B cell (primary cell): ENCODE results near the gene TMEM30A. TPM values are rescaled to one million over a fixed set of nuclear protein-coding genes. Genes with fewer than 3 reads are reported as not detected.

Experiments
- ATAC-seq: fragments of 200-7000 bp; cut with Tn5 transposase; one replicate; pipeline ENCODE4 v1.10.0; 2021; ENCODE audit warnings: low read depth, mild to moderate bottlenecking, moderate number of reproducible peaks, moderate library complexity
- CTCF ChIA-PET: fragments of 350-600 bp; sonication (Branson Sonifier 250); formaldehyde crosslinking; loops from one replicate; lab custom pipeline; 2021; ENCODE audit warnings: antibody characterized with exemption, inconsistent platforms; lab: Charles Lee
- POLR2A ChIA-PET: fragments of 350-600 bp; sonication (Branson Sonifier 250); formaldehyde crosslinking; loops from one replicate; lab custom pipeline; 2021; ENCODE audit warnings: antibody characterized with exemption; lab: Charles Lee
- DNase-seq: peaks from one replicate; pipeline ENCODE4 v3.0.0; 2013
- H2AFZ ChIP-seq: 2 replicates; pipeline ENCODE4 v1.6.1; 2012; ENCODE audit warnings: mild to moderate bottlenecking, low read depth, low read length; ENCODE audit not compliant: insufficient read depth, poor library complexity, severe bottlenecking
- H3K27ac ChIP-seq, 2 donors: 1 replicate in 1 of 2; 2 replicates in 1 of 2; pipeline ENCODE4 v1.5.1; 2012 to 2013; ENCODE audit warnings: low read length in 2 of 2, mild to moderate bottlenecking in 2 of 2, moderate library complexity in 1 of 2
- H3K27me3 ChIP-seq, 4 experiments: fragments of 200-600 bp in 1 of 4; sonication (generic) in 1 of 4; replicated peaks in 1 of 4; 1 replicate in 2 of 4; 2 replicates in 2 of 4; pipeline versions ENCODE4 v1.6.1 to v1.7.0; 2013 to 2016; ENCODE audit warnings: low read length in 3 of 4, mild to moderate bottlenecking in 2 of 4, mixed read lengths in 1 of 4, moderate library complexity in 1 of 4; ENCODE audit not compliant: insufficient read depth in 4 of 4, control insufficient read depth in 3 of 4; ENCODE audit errors: control extremely low read depth in 1 of 4
- H3K36me3 ChIP-seq, 2 experiments: replicated peaks in 1 of 2; 1 replicate in 1 of 2; 2 replicates in 1 of 2; pipeline versions ENCODE4 v1.6.1 to v1.7.1; 2013; ENCODE audit warnings: low read length in 1 of 2; ENCODE audit not compliant: insufficient read depth in 2 of 2, control insufficient read depth in 1 of 2; ENCODE audit errors: control extremely low read depth in 1 of 2, extremely low read depth in 1 of 2
- H3K4me1 ChIP-seq, 2 donors: fragments of 200-600 bp in 1 of 2; sonication (generic) in 1 of 2; 1 replicate in 1 of 2; 2 replicates in 1 of 2; pipeline versions ENCODE4 v1.5.1 to v1.6.1; 2013 to 2017; ENCODE audit warnings: low read length in 2 of 2; ENCODE audit not compliant: control insufficient read depth in 2 of 2, insufficient read depth in 2 of 2
- H3K4me2 ChIP-seq: replicated peaks from 2 replicates; pipeline ENCODE3; 2012; ENCODE audit warnings: mild to moderate bottlenecking, low read depth, low read length; ENCODE audit not compliant: poor library complexity, severe bottlenecking
- H3K4me3 ChIP-seq, 5 experiments: fragments of 200-600 bp in 1 of 5; sonication (generic) in 1 of 5; 1 replicate in 3 of 5; 2 replicates in 2 of 5; pipeline versions ENCODE4 v1.5.1 to v1.7.0; 2011 to 2016; ENCODE audit warnings: low read length in 4 of 5, mild to moderate bottlenecking in 4 of 5, low read depth in 2 of 5, control low read depth in 1 of 5, moderate library complexity in 1 of 5; ENCODE audit not compliant: insufficient read depth in 1 of 5; ENCODE audit errors: control extremely low read depth in 1 of 5, extremely low read depth in 1 of 5
- H3K79me2 ChIP-seq: fragments of 200-600 bp; sonication (generic); one replicate; pipeline ENCODE4 v1.6.0; 2016; ENCODE audit warnings: low read length; ENCODE audit not compliant: control insufficient read depth, insufficient read depth
- H3K9ac ChIP-seq: fragments of 200-600 bp; sonication (generic); 2 replicates; pipeline ENCODE4 v1.6.1; 2017; ENCODE audit warnings: mild to moderate bottlenecking, low read length, moderate library complexity
- H3K9me3 ChIP-seq, 3 donors: one replicate each; pipeline versions ENCODE4 v1.6.1 to v1.7.1; 2013; ENCODE audit warnings: low read length in 2 of 3; ENCODE audit not compliant: control insufficient read depth in 2 of 3, insufficient read depth in 1 of 3; ENCODE audit errors: control extremely low read depth in 1 of 3
- H4K20me1 ChIP-seq: 2 replicates; pipeline ENCODE4 v1.6.0; 2012; ENCODE audit warnings: mild to moderate bottlenecking, low read length; ENCODE audit not compliant: insufficient read depth, control insufficient read depth, poor library complexity, severe bottlenecking
- H3K27ac Mint-ChIP-seq: one replicate; pipeline ENCODE4 v1.8.0; 2021; ENCODE audit warnings: mixed read lengths
- H3K27me3 Mint-ChIP-seq: one replicate; pipeline ENCODE4 v1.8.0; 2021; ENCODE audit warnings: mixed read lengths
- H3K4me1 Mint-ChIP-seq: one replicate; pipeline ENCODE4 v1.8.0; 2021; ENCODE audit warnings: mixed read lengths
- H3K4me3 Mint-ChIP-seq: one replicate; pipeline ENCODE4 v1.8.0; 2021; ENCODE audit warnings: mixed read lengths
- H3K9me3 Mint-ChIP-seq: one replicate; pipeline ENCODE4 v1.8.0; 2022; ENCODE audit warnings: mixed read lengths; ENCODE audit not compliant: insufficient read depth
- EZH2 ChIP-seq: IDR thresholded peaks from 2 replicates; pipeline ENCODE4 v1.6.1; 2012; ENCODE audit warnings: borderline replicate concordance, low read depth, mild to moderate bottlenecking, moderate library complexity, low read length; ENCODE audit not compliant: insufficient read depth, poor library complexity, severe bottlenecking
- WGBS: methylation state at CpG from one replicate; pipeline ENCODE4 v1.1.5; 2013; ENCODE audit warnings: missing lambda C conversion rate; ENCODE audit not compliant: insufficient coverage; 5-methylcytosine and 5-hydroxymethylcytosine counted together
- intact Hi-C: fragments of 100-400 bp; cut with micrococcal nuclease; formaldehyde crosslinking; loops from one replicate; pipeline ENCODE4 v1.10.0; 2022
- polyA plus RNA-seq: library from polyadenylated mRNA; depleted of rRNA; stranded (reverse); fragments of >200 nt; gene quantifications from 2 replicates; pipeline ENCODE4 v1.2.3, GENCODE V29; 2012
- total RNA-seq, 2 donors: library from RNA; stranded (reverse); fragments of 120-200 nt in 1 of 2; gene quantifications; 1 replicate in 1 of 2; 2 replicates in 1 of 2; pipeline versions ENCODE4 v1.2.3 to v1.2.4, GENCODE V29; 2013 to 2022
- TF ChIP-seq, protein P1 (sequence below): fragments of 200-600 bp; IDR thresholded peaks from one replicate; pipeline ENCODE4 v1.8.0; 2022; ENCODE audit warnings: antibody characterized with exemption, mild to moderate bottlenecking

Gene TMEM30A
- total and polyA plus RNA-seq, 2 donors (not counting 1 experiment from before 2014, with no cell fraction given): 4.7 to 53.9 TPM

DNA sequence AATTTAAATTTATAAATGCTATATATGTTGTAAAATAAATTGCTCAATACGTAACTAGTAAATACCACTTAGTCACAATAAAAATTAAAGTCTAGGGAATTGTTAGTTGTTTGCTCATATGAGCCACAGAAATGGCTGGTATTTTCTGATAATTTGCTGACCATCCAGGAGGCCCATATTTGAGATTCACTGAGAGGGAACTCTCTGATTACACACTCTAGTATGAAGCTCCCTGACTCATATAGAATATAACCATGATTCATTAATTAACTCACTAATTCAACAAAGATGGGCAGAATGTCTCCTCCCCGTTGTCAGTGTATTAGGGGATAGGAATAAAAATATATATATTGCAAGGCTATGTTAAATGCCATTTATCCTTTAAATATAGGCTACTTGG, 46.6 kb upstream of the TMEM30A start:
- no peak overlapping the region for H2AFZ ChIP-seq
- peaks cover 0 to 3% (median 1%) of the 10 kb centered on the region in 4 experiments for H3K27me3 ChIP-seq
- H3K4me1 Mint-ChIP-seq: no peaks in the 10 kb centered on the region
- no peaks in the 10 kb centered on the region for H3K36me3 ChIP-seq
- H3K9me3 ChIP-seq: no peaks in the 10 kb centered on the region
- H3K27ac Mint-ChIP-seq: no peak overlapping the region
- H3K27me3 Mint-ChIP-seq: peaks cover 29% of the 10 kb centered on the region
- H3K4me3 ChIP-seq: no peak overlapping the region
- TF ChIP-seq, protein P1, sequence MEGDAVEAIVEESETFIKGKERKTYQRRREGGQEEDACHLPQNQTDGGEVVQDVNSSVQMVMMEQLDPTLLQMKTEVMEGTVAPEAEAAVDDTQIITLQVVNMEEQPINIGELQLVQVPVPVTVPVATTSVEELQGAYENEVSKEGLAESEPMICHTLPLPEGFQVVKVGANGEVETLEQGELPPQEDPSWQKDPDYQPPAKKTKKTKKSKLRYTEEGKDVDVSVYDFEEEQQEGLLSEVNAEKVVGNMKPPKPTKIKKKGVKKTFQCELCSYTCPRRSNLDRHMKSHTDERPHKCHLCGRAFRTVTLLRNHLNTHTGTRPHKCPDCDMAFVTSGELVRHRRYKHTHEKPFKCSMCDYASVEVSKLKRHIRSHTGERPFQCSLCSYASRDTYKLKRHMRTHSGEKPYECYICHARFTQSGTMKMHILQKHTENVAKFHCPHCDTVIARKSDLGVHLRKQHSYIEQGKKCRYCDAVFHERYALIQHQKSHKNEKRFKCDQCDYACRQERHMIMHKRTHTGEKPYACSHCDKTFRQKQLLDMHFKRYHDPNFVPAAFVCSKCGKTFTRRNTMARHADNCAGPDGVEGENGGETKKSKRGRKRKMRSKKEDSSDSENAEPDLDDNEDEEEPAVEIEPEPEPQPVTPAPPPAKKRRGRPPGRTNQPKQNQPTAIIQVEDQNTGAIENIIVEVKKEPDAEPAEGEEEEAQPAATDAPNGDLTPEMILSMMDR: no peak
- no peak for TF ChIP-seq EZH2
- no peak overlapping the region for H3K4me3 Mint-ChIP-seq
- no peaks in the 10 kb centered on the region for H4K20me1 ChIP-seq
- H3K9me3 Mint-ChIP-seq: no peaks in the 10 kb centered on the region
- DNase-seq (no peak), ATAC-seq (no peak)
- no peaks in the 10 kb centered on the region for H3K4me1 ChIP-seq
- CTCF ChIA-PET: no interaction called here
- no peak overlapping the region for H3K9ac ChIP-seq
- no CpG with 5 or more reads among the region's 2 CpGs for WGBS
- H3K79me2 ChIP-seq: no peaks in the 10 kb centered on the region
- H3K4me2 ChIP-seq: no peak overlapping the region
- POLR2A ChIA-PET: no interaction called here
- intact Hi-C loops: no loop called here
- H3K27ac ChIP-seq: no peak overlapping the region

DNA sequence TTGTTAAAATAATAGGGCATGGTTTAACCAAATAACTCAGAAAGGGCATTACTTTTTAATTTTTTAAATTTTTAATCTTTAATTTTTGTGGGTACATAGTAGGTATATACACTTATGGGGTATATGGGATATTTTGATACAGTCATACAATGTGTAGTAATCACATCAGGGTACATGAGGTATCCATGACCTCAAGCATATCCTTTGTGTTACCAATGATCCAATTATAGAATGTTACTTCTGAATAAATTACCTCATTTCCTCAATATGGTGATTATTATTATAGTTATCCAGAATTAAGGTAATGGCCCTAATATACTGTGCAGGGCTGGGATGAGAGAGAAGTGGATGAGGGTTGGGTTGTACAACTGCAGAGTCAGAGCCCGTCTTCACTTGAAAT, 45.1 kb upstream of the TMEM30A start:
- DNase-seq: no peak
- intact Hi-C loops: no loop called here
- no peak overlapping the region for H3K4me2 ChIP-seq
- peaks cover 0 to 3% (median 1%) of the 10 kb centered on the region in 4 experiments for H3K27me3 ChIP-seq
- H3K4me3 Mint-ChIP-seq: no peak overlapping the region
- no peaks in the 10 kb centered on the region for H3K9me3 ChIP-seq
- no peaks in the 10 kb centered on the region for H3K4me1 Mint-ChIP-seq
- H3K27ac ChIP-seq: no peak overlapping the region
- H3K36me3 ChIP-seq: no peaks in the 10 kb centered on the region
- H3K4me3 ChIP-seq: no peak overlapping the region
- no peak for TF ChIP-seq EZH2
- no peak overlapping the region for H3K9ac ChIP-seq
- no peak overlapping the region for H3K27ac Mint-ChIP-seq
- no peak for ATAC-seq
- H3K9me3 Mint-ChIP-seq: no peaks in the 10 kb centered on the region
- ChIA-PET CTCF (no interaction called here), POLR2A (no interaction called here)
- no peaks in the 10 kb centered on the region for H3K4me1 ChIP-seq
- no CpG with 5 or more reads among the region's 1 CpG for WGBS
- H4K20me1 ChIP-seq: no peaks in the 10 kb centered on the region
- peaks cover 29% of the 10 kb centered on the region for H3K27me3 Mint-ChIP-seq
- H3K79me2 ChIP-seq: no peaks in the 10 kb centered on the region
- no peak overlapping the region for H2AFZ ChIP-seq
